Bronchial epithelial cell (primary cell): ENCODE data around the gene GAL3ST1. TPM values are rescaled to one million over a fixed set of nuclear protein-coding genes. Genes with fewer than 3 reads are reported as not detected.

ENCODE experiments used
- DNase-seq: peaks from one replicate; pipeline ENCODE4 v3.0.0-alpha.2; 2010; ENCODE audit warnings: low read depth
- FAIRE-seq: peaks from 2 replicates; lab custom pipeline; 2011; peaks lifted over from hg19 to GRCh38; lab: Jason Lieb, UNC
- H3K27me3 ChIP-seq: 2 replicates; pipeline ENCODE4 v1.5.1; 2011; ENCODE audit warnings: low read length; ENCODE audit not compliant: control insufficient read depth, insufficient read depth
- H3K36me3 ChIP-seq: 2 replicates; pipeline ENCODE4 v1.5.1; 2011; ENCODE audit warnings: low read length; ENCODE audit not compliant: control insufficient read depth, insufficient read depth
- H3K4me3 ChIP-seq: 2 replicates; pipeline ENCODE4 v1.5.1; 2011; ENCODE audit warnings: mild to moderate bottlenecking, low read depth, low read length, control low read depth
- CTCF ChIP-seq: IDR thresholded peaks from 2 replicates; pipeline ENCODE4 v1.5.1; 2011; ENCODE audit warnings: mild to moderate bottlenecking, moderate library complexity, low read length, control low read depth, inconsistent platforms; ENCODE audit not compliant: insufficient read depth, severe bottlenecking
- total RNA-seq: library from RNA; depleted of rRNA; stranded (reverse); fragments of >200 nt; gene quantifications from 2 replicates; pipeline ENCODE4 v1.2.1, GENCODE V29; 2014

The GAL3ST1 gene
- total RNA-seq, 1 donor from 2014 or later, result 0.26 TPM

GRCh38 chr22:30582051-30582450 is 7.6 kb upstream of the GAL3ST1 start:
- FAIRE-seq, result no peak
- Histone ChIP-seq H3K4me3 (no peak overlapping the region), H3K27me3 (no peaks in the 10 kb centered on the region), H3K36me3 (peaks cover 60% of the 10 kb centered on the region)
- DNase-seq, result no peak
- TF ChIP-seq CTCF, result no peak

- no peak overlapping the region for H3K4me3 ChIP-seq
- peaks cover 59% of the 10 kb centered on the region for H3K36me3 ChIP-seq
- DNase-seq, result no peak
- no peak for TF ChIP-seq CTCF
- no peaks in the 10 kb centered on the region for H3K27me3 ChIP-seq
- FAIRE-seq, result no peak
Observed at GRCh38 chr22:30580896-30581295, 6.4 kb upstream of the GAL3ST1 start.

- no peak for FAIRE-seq
Observed at GRCh38 chr22:30578481-30578880, 4.0 kb upstream of the GAL3ST1 start.

GRCh38 chr22:30575859-30576258 is 1.4 kb upstream of the GAL3ST1 start:
- TF ChIP-seq CTCF, result no peak
- Histone ChIP-seq H3K27me3 (peaks cover 2% of the 10 kb centered on the region), H3K4me3 (no peak overlapping the region), H3K36me3 (peaks cover 33% of the 10 kb centered on the region)
- FAIRE-seq (peak; percentile 68), DNase-seq (no peak)

More at GRCh38 chr22:30578481-30578880, 4.0 kb upstream of the GAL3ST1 start:
- no peak for TF ChIP-seq CTCF
- Histone ChIP-seq H3K27me3 (peaks cover 2% of the 10 kb centered on the region), H3K4me3 (no peak overlapping the region), H3K36me3 (peaks cover 49% of the 10 kb centered on the region)
- no peak for DNase-seq

- DNase-seq (no peak), FAIRE-seq (peak; percentile 13)
- Histone ChIP-seq H3K36me3 (peaks cover 27% of the 10 kb centered on the region), H3K27me3 (peaks cover 2% of the 10 kb centered on the region), H3K4me3 (no peak overlapping the region)
- no peak for TF ChIP-seq CTCF
Observed at GRCh38 chr22:30574997-30575671, 669 bp upstream of the GAL3ST1 start.
